ENCODE data around the gene HLA-G. TPM values are rescaled to one million over a fixed set of nuclear protein-coding genes. Genes with fewer than 3 reads are reported as not detected.

The HLA-G gene
- total and polyA plus RNA-seq, 8 donors = 5.1 to 19.5 (median 10.8) TPM

DNA sequence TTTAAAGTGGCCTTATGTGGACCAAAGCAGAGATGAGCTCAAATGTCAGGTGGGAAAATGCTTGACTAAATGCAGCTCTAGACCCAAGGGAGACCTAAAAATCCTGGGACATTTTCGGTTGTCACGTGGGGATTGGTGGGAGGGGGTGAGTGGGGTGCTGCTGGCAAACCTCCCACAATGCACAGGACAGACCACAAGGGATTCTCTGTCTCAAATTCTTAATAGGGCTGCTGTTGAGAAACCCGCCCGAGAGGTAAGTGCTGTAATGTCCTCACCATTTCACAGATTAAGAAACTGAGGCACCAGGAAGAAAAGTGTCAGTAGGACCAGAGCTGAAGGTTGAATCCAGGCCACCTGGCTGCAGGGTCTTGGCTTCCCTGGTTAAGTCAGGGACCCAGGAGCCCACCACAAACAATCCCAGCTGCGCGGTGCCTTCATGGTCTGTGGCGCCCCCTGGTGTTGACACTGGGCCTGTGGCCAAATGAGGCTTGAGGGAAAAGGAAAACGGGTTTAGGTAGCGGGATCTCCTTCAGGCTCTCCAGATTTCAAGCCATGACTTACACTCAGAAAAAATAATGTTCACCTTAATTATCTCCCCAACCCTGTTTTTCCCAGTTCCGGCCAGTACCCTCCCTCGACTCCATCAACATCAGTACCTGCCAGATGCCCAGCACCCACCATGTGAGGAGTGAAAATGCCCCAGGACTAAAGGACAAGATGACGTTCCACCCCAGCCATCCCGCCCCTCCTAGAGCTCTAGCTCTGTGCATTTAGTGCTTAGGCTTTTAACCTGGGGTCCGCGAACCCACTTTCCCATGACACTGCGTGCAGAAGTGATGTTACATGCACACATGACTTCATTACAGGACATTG, 7.2 kb downstream of the HLA-G start:
- no peaks in the 10 kb centered on the region for H3K9me3 ChIP-seq
- DNase-seq (peak in 2 of 4 donors; percentile 26 to 81), ATAC-seq (peak; percentile 83)
- H3K27me3 ChIP-seq = peaks cover 3 to 94% of the 10 kb centered on the region in 2 donors
- H3K4me1 ChIP-seq = no peaks in the 10 kb centered on the region
- H3K27ac ChIP-seq = no peak overlapping the region
- no peaks in the 10 kb centered on the region for H3K36me3 ChIP-seq
- peak; percentile 87 to 93 for TF ChIP-seq CTCF (IDR thresholded peaks at IDR 0.05)
- intact Hi-C loops (cut with DNase I) = loop anchor here in 1 of 2 donors (5.0 to 10.0 kb wide), 2 partner anchors 97 to 130 kb away; no protein-coding TSS in a partner anchor
- no peak overlapping the region for H3K4me3 ChIP-seq

GRCh38 chr6:29839917-29840316, 12.3 kb downstream of the HLA-G start:
- no peak for DNase-seq
- H3K27me3 ChIP-seq = peaks cover 2 to 67% of the 10 kb centered on the region in 2 donors

DNA sequence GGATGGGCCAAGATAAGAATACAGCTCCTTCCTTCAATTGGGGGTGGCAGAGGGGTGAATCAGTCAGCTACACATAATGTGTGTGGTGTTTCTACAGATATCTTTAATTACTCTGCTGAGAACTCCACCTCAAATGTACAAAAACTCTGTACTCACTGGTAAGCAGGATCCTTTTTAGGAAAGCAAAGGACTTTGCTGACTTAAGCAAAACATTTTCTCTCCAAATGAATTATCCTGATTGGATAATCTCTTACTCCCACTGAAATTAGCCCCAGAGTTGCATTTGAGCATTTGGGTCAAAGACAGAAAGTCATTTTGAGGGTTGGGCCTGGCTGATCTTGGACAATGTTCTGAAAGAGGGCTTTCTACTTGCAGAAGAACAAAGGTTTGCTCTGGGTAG, 13.4 kb downstream of the HLA-G start:
- no peaks in the 10 kb centered on the region for H3K4me1 ChIP-seq
- no peak overlapping the region for H3K27ac ChIP-seq
- intact Hi-C loops (cut with DNase I) = no loop called here
- H3K27me3 ChIP-seq = peaks cover 2 to 66% of the 10 kb centered on the region in 2 donors
- H3K9me3 ChIP-seq = no peaks in the 10 kb centered on the region
- H3K36me3 ChIP-seq = no peaks in the 10 kb centered on the region
- DNase-seq (no peak), ATAC-seq (no peak)
- no peak overlapping the region for H3K4me3 ChIP-seq
- no peak for TF ChIP-seq CTCF (IDR thresholded peaks at IDR 0.05)

More at GRCh38 chr6:29839917-29840316, 12.3 kb downstream of the HLA-G start:
- TF ChIP-seq CTCF (IDR thresholded peaks at IDR 0.05) = no peak
- ATAC-seq = no peak
- H3K4me3 ChIP-seq = no peak overlapping the region
- no peaks in the 10 kb centered on the region for H3K36me3 ChIP-seq
- H3K27ac ChIP-seq = no peak overlapping the region
- H3K9me3 ChIP-seq = no peaks in the 10 kb centered on the region
- H3K4me1 ChIP-seq = no peaks in the 10 kb centered on the region
- intact Hi-C loops (cut with DNase I) = loop anchor here in 1 of 2 donors (10.0 kb wide), 1 partner anchor 135 kb away; no protein-coding TSS in a partner anchor

DNA sequence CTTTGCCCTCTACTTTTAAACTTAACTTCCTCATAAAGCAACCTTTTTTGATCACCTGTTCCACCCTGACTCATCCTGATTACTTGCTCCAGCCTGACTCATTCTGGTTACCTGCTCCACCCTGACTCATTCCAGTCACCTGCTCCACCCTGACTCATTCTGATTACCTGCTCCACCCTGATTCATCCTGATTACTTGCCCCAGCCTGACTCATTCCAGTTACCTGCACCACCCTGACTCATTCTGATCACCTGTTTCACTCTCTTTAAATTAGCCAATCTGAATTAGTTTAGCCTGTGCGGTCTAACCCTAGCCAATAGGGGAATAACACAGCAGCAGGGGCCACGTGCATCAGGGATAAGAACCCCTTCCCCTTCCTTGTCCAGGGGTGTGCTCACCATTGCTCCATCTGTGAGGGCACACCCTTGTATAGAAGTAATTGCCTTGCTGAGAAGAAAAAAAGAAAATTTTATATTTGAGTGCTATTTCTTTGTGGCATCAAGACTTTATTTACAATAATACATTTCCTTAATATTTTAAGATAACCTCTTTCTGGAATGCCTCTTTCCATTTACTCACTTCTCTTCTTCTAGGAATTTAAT, 17.9 kb downstream of the HLA-G start:
- DNase-seq = no peak
- Histone ChIP-seq H3K4me1 (peaks cover 0 to 8% of the 10 kb centered on the region in 2 donors), H3K9me3 (no peaks in the 10 kb centered on the region), H3K27me3 (peaks cover 25 to 72% of the 10 kb centered on the region in 2 donors), H3K4me3 (no peak overlapping the region), H3K27ac (no peak overlapping the region), H3K36me3 (no peaks in the 10 kb centered on the region)
- intact Hi-C loops (cut with DNase I) = loop anchor here in 1 of 2 donors (5.0 kb wide), 1 partner anchor 167 kb away; no protein-coding TSS in a partner anchor
- TF ChIP-seq CTCF (IDR thresholded peaks at IDR 0.05) = no peak
- ATAC-seq = no peak

Data from left lung (tissue), 10 donors.